H4 (cell line): ENCODE results near the gene CAMKV. TPM values are rescaled to one million over a fixed set of nuclear protein-coding genes. Genes with fewer than 3 reads are reported as not detected.
A peak's percentile ranks its signal among the peaks of the same experiment; 100 is the strongest.

Experiments used
- DNase-seq: peaks from one replicate; pipeline ENCODE4 v3.0.0-alpha.2; 2015; ENCODE audit warnings: low spot score
- total RNA-seq: library from RNA; depleted of rRNA; stranded (reverse); fragments of >200 nt; shearing (Covaris generic); gene quantifications from 2 replicates; pipeline ENCODE4 v1.2.3, GENCODE V29; 2014

Gene CAMKV
- total RNA-seq, 1 experiment from 2014 or later: not detected

DNA sequence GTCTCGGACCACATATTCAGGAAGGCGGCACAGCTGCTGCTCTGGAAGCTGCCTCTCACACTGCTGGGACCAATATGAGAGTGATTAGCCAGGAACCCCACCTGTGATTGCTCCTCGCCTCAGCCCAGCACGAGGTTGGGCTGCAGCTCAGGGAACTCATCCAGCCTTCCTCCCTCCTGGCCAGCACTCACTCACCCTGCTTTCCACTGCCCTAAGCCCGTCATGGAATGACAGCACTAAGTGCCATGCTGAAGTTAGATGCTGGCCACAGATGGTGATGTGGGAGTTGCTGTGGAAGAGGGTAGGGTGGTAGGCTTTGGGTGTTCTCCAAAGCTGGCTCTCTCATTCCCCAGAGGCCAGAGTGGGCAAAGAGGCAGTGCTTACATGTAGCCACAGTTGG, 26.6 kb upstream of the CAMKV start:
- DNase-seq: no peak

GRCh38 chr3:49895791-49896190, 26.1 kb upstream of the CAMKV start:
- DNase-seq: no peak

DNA sequence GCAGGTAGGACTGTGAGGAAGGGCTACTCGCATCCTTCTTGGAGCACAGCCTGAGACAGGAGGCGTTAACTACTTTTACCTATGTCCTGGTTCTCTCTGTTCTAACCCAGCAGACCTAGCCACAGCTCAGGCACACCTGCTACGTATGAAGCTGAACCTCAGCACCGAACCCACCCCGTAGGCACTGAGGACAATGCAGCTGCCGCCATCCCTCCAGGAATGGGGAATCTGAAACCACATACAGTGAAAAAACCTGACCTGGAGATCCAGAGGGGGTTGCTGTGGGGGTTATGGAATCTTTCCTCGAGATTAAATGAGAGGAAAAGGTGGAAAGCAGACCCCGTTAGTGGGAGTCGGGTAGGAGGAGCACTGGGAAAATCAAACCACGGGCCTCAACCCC, 19.6 kb upstream of the CAMKV start:
- DNase-seq: no peak

- DNase-seq: no peak
Observed at GRCh38 chr3:49886922-49887265, 17.2 kb upstream of the CAMKV start.

DNA sequence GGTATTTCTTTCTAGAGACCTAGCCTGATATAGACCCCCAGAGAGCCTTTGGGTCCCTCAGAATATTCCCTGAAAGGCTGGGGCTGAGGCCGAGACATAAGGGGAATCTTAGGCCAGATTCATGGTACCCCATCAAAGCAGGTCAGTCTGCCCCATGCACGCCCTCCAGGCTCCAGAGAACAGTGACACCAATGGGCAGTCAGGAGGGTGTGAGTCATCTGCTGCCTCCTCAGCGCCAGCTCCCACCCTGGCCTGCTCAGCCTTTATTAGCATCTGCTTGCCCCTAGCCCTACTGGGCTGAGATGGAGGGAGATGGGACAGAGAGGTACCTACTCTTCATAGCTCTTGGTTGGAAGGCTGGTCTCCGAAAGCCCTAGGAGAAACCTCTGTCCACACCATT, 14.3 kb upstream of the CAMKV start:
- DNase-seq: no peak

GRCh38 chr3:49882166-49882565, 12.5 kb upstream of the CAMKV start:
- no peak for DNase-seq

GRCh38 chr3:49880581-49881315, 11.0 kb upstream of the CAMKV start:
- DNase-seq: no peak

GRCh38 chr3:49879721-49880120, 10.0 kb upstream of the CAMKV start:
- DNase-seq: no peak

GRCh38 chr3:49878686-49879085, 9.0 kb upstream of the CAMKV start:
- no peak for DNase-seq

GRCh38 chr3:49877716-49878115, 8.0 kb upstream of the CAMKV start:
- DNase-seq: no peak

- DNase-seq: no peak
Observed at GRCh38 chr3:49876567-49876966, 6.9 kb upstream of the CAMKV start.

GRCh38 chr3:49873623-49874022, 3.9 kb upstream of the CAMKV start:
- DNase-seq: no peak

DNA sequence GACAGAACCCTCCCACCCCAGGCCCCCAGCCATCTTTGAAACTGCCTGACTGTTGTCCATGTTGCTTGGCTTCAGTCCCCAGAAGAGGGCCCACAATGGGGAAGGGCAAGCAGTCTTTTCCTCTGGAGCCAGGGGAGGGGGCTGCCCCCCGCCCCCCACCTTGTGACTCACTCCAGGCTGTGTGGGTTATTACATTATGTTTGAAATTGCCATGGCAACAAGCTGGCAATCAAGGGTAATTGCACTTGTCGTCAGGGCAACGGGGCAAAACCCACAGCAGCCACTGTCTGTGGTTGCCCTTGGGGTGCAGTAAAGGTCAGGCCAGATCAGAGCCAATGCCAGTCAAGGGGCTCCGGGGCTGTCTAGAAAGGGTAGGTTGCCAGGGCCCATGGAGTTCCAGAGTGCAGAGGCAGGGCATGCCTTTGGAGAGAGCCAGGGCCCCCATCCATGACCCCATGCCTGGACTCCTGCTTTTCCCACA, 3.1 kb upstream of the CAMKV start:
- DNase-seq: no peak

GRCh38 chr3:49871531-49872153, 1.9 kb upstream of the CAMKV start:
- no peak for DNase-seq

- no peak for DNase-seq
Observed at GRCh38 chr3:49868862-49869466, 742 bp downstream of the CAMKV start.

- DNase-seq: no peak
Observed at GRCh38 chr3:49867871-49868321, 1.8 kb downstream of the CAMKV start.

- DNase-seq: no peak
Observed at GRCh38 chr3:49867400-49867799, 2.3 kb downstream of the CAMKV start.

- no peak for DNase-seq
Observed at GRCh38 chr3:49865198-49865784, 4.4 kb downstream of the CAMKV start.

GRCh38 chr3:49864505-49864904, 5.2 kb downstream of the CAMKV start:
- DNase-seq: no peak

DNA sequence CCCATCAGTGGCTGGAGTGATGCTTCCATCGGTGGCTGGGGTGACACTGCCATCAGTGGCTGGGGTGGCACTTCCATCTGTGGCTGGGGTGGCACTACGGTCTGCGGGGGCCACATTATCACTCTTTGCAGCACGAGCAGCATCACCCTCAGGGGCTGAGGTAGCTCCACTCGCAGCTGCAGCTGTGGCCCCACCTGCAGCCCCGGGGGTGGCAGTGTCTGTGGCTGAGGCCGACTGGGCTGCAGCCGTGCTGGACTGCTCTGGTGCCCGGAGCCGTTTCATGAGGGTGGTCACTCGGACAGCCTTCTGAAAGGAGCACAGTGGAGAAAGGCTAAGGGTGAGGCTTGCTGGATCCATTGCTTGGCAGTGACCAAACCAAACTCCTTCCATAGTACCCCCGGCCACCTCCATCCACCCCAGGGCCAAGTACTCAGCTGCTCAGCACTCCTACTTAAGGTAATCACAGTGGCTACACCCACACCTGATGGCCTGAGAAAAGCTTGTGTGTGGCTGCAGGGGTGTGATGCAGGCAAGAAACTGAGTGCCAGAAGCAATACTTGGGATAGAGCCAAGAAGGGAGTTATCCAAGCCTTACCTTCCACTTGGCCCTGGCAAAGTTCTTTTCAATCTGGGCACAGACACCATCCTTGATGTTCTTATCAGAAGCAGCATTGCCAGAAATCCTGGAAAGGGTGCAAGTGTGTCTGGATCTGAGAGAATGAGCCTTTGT, 10.0 kb downstream of the CAMKV start:
- DNase-seq: no peak

DNA sequence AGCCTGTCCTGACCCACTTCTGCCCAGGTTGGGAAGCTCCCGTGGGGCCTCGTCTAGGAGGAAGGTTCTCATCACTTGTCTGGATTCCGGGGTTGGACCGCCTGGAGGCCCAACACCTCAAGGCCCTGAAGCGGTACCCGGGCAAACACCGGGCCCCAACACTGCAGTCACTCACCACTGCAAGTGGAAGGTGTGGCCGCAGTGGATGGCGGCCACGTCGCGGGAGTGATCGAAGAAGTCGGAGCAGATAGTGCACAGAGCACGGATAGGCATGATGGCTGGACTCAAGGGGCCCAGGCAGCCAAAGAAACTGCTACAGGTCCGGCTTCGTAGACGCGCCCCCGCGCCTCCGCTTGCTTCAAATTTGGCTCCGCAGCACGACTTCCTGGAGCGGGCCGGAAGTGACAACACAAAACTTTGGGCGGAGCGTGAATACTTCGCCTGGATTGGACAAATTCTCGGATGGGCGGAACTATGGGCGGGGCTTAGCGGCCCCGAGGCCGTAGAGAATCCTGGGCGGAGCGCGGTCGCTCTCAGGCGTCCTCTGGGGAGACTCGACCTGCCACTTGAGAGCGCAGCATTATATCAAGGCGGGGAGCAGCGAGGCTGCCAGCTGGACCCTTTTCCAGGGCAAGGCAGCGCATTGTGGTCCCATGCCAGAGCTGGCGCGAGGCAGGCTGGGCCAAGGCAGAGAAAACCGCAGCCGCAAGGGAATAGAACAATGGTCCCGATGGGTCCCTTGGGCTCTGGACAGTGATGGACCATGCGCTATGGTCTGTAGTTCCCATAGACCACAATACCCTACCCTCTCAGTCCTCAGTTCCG, 13.3 kb downstream of the CAMKV start, which contains the start of gene TRAIP:
Gene TRAIP, minus strand, starts transcription at position 384 of the 825 bp plus-strand sequence. Its CDS starts 111 bp downstream, at position 273.
- peak; percentile 73 for DNase-seq
